Measurements from ENCODE around the gene RNF39. TPM values are rescaled to one million over a fixed set of nuclear protein-coding genes. Genes with fewer than 3 reads are reported as not detected.

Gene RNF39
- polyA plus RNA-seq, 3 donors = 1.0 to 1.8 (median 1.1) TPM

Other genes with a start within 250 kb of the RNF39 start
- gene HLA-G, start 247.9 kb downstream of the RNF39 start, polyA plus RNA-seq (ENCODE audit: insufficient read length in 3 of 3) = 1 to 10 TPM; 2.2 to 6.7 (median 5.7) TPM
- 100 to 1,000 TPM; 177 to 196 (median 179) TPM for gene HLA-A, start 133.2 kb downstream of the RNF39 start, polyA plus RNA-seq (ENCODE audit: insufficient read length in 3 of 3)
- gene POLR1H, start 14.5 kb downstream of the RNF39 start, polyA plus RNA-seq (ENCODE audit: insufficient read length in 3 of 3) = 10 to 100 TPM; 37.9 to 42.1 (median 39.1) TPM
- gene PPP1R11, start 8.6 kb downstream of the RNF39 start, polyA plus RNA-seq (ENCODE audit: insufficient read length in 3 of 3) = 10 to 100 TPM; 60.5 to 63.7 (median 62.6) TPM
- not detected for gene TRIM31, start 37.3 kb upstream of the RNF39 start, polyA plus RNA-seq (ENCODE audit: insufficient read length in 3 of 3)
- gene TRIM40, start 60.4 kb upstream of the RNF39 start, polyA plus RNA-seq (ENCODE audit: insufficient read length in 3 of 3) = under 1 TPM in 2 of 3 donors, not detected in 1; 0.07 to 0.10 TPM
- gene TRIM10, start 85.4 kb upstream of the RNF39 start, polyA plus RNA-seq (ENCODE audit: insufficient read length in 3 of 3) = under 1 TPM; 0.28 to 0.52 (median 0.44) TPM
- gene TRIM15, start 87.8 kb upstream of the RNF39 start, polyA plus RNA-seq (ENCODE audit: insufficient read length in 3 of 3) = under 1 TPM in 1 of 3 donors, not detected in 2; 0.53 TPM
- 10 to 100 TPM; 36.6 to 42.7 (median 38.9) TPM for gene TRIM26, start 137.6 kb upstream of the RNF39 start, polyA plus RNA-seq (ENCODE audit: insufficient read length in 3 of 3)

All from renal pelvis (tissue), 3 donors.